Measurements from ENCODE around the gene IP6K3. TPM values are rescaled to one million over a fixed set of nuclear protein-coding genes. Genes with fewer than 3 reads are reported as not detected.

The IP6K3 gene
- polyA plus RNA-seq, 3 donors from 2014 or later, result not detected

Other genes starting within 250 kb of the IP6K3 start
- 10 to 100 TPM; 26.6 to 46.6 (median 32.4) TPM for gene BAK1, start 166.6 kb downstream of the IP6K3 start, polyA plus RNA-seq
- gene ITPR3, start 125.6 kb downstream of the IP6K3 start, polyA plus RNA-seq, result 1 to 10 TPM in 2 of 3 donors, under 1 TPM in 1; 0.02 to 7.2 (median 1.1) TPM
- gene UQCC2, start 35.2 kb downstream of the IP6K3 start, polyA plus RNA-seq, result 10 to 100 TPM; 27.9 to 48.8 (median 37.4) TPM
- 10 to 100 TPM; 22.6 to 39.8 (median 23.6) TPM for gene LEMD2, start 42.2 kb upstream of the IP6K3 start, polyA plus RNA-seq
- not detected for gene MLN, start 57.1 kb upstream of the IP6K3 start, polyA plus RNA-seq

All from immature natural killer cell (primary cell).